Suppressor macrophage (primary cell): ENCODE results near the gene COQ5.
"Not testable (repeated sequence)": the region's sequence is repeated elsewhere in the genome, so short reads cannot be mapped to it uniquely, and the experiment has no call there.

Experiments
- DNase-seq, 4 experiments: peaks; one replicate each; pipeline ENCODE4 v3.0.0-alpha.2; 2020 to 2022
- total RNA-seq, 17 experiments: gene quantifications; one replicate each; lab custom pipeline; 2026; ENCODE audit warnings: mixed read lengths in 6 of 17, inconsistent platforms in 3 of 17; lab: John Stamatoyannopoulos, UW

Gene COQ5, protein sequence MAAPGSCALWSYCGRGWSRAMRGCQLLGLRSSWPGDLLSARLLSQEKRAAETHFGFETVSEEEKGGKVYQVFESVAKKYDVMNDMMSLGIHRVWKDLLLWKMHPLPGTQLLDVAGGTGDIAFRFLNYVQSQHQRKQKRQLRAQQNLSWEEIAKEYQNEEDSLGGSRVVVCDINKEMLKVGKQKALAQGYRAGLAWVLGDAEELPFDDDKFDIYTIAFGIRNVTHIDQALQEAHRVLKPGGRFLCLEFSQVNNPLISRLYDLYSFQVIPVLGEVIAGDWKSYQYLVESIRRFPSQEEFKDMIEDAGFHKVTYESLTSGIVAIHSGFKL
- total RNA-seq: 8.1 to 34.9 (median 21.5) reads per million in 17 experiments

DNA sequence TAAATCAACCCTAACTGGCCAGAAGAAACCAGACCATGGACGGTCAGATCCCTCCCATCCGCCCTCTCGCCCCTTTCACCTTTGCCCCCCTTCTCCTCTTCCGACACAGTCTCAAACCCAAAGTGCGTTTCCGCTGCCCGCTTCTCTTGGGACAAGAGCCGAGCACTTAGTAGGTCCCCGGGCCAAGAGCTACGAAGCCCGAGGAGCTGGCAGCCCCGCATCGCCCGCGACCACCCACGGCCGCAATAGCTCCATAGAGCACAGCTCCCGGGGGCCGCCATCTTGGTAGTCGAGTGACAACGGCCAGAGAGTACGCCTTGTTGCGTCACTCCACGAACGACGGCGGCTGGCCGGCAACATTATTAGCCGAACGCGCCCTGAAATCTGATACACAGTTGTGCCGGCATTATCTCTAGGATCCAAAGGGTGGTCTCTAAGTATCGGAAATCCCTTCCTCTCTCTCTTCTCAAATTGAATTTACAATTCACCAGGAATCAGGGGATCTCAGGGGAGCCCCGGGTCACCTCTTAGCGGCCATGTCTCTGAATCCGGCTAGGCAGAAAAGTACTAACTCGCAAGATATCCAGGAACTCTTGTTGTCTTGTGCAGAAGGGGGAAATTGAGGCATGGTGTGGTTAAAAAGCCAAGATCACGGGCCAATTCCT, at the start of gene COQ5:
Gene COQ5, minus strand, starts transcription at position 298 of the 665 bp plus-strand sequence. Its CDS starts 17 bp downstream, at position 281.
- DNase-seq: peak; percentile 90 to 95 (median 92)

DNA sequence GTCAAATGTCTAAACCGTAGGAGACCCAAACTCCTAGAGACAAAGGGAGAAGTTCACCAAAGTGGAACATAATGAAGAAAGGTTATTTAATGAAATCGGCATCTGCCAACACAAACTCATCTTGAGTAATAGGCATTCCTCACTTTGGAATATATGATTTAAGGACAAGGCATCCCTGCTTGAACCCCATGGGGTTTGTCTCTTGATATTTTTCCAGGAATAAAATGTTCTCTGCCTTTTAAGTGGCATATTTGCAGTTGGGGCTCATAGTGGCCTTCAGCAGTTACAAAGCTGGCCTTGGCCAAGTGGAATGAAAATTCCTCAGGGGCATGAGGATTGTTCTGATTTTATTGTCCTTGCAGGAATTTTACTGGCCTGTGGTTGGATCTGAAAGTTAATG, 45.1 kb upstream of the COQ5 start:
- no peak for DNase-seq

DNA sequence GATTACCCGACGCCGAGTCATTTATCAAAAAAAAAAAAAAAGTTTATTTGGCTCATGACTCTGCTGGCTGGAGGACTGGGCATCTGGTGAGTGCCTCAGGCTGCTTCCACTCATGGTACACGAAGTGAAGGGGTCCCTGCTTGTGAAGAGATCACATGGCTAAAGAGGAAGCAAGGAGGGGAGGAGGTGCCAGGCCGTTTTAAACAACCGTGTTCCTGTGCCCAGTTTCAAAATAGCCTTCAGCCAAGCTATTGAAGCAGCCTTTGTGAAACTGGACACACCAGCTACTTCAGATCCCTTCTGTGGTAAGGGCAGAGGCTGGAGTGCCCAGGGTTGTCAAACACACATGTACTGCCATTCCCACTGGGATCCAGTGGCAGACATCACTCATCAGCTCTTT, 44.6 kb upstream of the COQ5 start:
- peak in 1 of 4 experiments; percentile 24 for DNase-seq

DNA sequence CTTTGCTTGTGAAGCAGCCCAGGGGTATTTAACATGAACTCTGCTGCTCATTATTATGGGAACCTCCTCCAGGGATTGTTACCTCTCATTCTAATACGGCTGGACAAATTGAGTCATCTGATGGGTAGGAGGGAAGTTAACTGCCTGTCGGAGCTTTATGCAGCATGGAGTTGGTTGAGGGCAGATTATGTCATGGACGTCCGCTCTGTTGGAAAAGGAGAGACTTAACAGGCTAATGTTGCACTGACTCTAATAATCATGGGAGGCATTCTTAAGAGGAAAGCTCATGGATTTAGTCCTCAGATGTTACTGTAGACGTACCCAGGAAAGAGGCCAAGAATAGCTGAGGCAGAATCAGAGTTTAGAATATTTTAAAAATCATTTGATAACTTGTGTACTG, 42.3 kb upstream of the COQ5 start:
- no peak for DNase-seq

DNA sequence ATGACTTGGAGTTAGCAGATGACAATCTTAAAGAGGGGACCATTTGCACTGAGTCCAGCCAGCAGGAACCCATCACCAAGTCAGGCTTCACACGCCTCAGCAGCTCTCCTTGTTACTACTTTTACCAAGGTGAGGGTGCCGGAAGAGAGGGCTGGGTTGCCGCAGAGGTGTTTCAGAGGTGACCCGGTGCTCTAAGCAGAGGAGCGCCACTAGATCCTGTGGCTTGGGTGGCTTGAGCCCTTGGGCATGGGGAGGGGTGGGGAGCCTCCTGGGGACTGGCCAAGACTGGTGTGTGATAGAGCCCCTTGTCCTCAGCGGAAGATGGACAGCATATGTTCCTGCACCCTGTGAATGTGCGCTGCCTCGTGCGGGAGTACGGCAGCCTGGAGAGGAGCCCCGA, 34.5 kb upstream of the COQ5 start:
- no peak for DNase-seq

DNA sequence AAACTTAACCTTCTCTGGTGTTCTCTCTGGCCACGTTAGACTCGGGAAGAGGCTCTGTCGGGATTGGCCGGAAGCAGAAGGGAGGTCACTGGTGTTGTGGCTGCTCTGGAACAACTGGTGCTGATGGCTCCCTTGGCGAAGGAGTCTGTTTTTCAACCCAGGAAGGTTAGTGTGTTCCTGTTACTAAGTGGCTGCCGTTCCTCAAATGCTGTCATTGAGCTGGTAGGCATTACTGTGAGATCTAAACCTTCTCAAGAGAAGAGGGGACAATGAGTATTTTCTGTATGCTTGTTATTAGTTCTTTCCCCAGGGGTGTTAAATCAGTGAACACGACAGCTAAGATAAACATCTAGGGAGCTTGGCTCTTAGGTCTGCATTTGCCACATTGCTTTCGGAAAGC, 33.9 kb upstream of the COQ5 start:
- DNase-seq: no peak

DNA sequence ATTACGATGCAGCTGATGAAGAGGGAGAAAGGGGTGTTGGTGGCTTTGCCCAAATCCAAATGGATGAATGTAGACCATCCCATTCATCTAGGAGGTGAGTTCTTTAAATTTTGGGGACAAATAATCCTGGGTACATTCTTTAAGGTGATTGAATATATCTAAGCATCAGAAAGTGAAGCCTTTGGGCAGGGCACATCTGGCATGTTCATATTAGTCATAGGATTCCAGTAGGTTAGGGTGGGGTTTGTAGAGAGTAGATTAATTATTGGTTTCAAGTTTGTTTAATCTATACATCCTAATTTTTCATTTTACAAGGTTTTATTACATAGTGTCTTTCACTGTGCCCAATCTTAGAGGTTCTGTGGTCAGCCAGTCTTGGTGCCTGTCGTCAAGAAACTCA, 28.6 kb upstream of the COQ5 start:
- DNase-seq: no peak

DNA sequence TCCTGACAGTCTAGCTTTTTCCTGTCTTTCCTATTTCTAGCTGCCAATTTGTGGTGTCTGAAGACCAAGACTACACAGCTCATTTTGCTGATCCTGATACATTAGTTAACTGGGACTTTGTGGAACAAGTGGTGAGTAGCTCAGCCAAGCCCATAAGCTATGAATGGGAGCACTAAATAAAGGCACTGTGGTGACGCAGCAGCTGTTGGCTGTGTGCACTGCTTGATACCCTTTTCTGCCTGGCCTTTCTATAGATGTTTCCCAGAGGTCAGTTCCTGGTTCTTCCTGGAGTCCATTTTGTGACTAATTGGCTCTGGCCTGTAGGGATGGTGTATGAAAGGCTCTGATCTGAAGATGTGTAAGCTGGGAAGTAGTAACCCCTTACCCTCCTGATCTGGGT, 25.7 kb upstream of the COQ5 start:
- no peak for DNase-seq

DNA sequence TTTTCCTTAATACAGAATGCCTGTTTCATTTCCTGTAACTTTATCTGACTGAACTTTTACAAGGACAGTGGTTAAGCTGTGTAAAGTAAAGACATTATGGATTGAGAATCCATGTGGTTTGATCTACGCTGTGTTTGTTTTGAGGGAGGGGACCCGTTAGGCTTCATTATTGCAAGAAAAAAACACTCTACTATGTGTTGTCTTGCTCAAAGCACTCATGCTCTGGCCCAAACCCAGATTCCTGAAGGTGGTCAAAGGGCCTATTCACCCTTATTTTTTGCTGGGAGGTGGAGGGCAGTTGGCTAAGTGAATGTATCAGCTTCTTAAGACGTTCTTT, 17.1 kb upstream of the COQ5 start:
- no peak for DNase-seq

DNA sequence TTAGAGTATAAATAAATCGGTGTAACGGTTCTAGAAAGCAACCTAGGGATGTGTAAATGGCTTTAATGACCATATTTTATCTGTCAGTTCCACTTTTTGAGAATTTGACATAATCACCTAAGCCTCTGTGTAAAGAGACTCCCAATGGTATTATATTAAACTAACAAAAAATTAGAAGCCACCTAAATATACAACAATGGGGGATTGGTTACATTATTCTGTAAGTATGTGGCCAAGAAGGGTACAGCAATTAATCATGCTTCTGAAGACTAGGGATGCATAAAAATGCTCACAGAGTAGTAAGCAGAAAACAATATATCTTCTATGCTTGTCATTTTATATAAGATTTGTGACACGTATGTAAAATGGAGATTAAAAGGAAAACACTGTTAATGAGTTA, 15.7 kb upstream of the COQ5 start:
- DNase-seq: no peak

DNA sequence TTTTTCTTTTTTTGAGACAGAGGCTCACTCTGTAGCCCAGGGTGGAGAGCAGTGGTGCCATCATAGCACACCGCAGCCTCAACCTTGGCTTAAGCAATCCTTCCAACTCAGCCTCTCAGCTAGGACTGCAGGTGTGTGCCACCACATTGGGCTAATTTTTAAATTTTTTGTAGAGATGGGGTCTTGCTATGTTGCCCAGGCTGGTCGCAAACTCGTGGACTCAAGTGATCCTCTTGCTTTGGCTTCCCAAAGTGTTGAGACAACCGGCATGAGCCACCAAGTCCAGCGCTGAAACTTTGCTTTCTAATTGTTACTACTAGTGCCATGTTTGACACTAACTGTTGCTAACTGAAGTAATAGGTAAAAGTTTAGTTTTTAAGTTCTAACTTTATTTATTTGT, 13.2 kb upstream of the COQ5 start:
- no peak for DNase-seq

DNA sequence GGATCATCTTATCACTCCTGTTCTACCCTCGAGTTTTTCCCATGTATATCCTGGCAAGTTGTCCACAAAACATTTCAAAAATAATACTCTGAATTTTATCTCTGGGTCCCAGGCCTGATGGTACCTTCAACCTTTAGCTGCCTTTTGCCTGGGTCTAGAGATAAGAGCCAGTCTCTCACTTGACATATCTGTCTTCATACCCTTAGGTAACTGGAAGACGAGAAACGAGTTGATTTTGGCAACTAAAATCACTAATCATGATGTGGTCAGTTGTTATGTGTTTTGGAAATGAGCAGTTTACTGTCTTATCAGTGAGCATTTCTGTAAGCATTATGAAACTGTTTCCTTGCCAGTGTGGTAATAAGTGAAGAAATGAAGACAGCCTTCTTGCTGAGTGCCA, 11.5 kb upstream of the COQ5 start:
- DNase-seq: peak in 2 of 4 experiments; percentile 32 to 39

DNA sequence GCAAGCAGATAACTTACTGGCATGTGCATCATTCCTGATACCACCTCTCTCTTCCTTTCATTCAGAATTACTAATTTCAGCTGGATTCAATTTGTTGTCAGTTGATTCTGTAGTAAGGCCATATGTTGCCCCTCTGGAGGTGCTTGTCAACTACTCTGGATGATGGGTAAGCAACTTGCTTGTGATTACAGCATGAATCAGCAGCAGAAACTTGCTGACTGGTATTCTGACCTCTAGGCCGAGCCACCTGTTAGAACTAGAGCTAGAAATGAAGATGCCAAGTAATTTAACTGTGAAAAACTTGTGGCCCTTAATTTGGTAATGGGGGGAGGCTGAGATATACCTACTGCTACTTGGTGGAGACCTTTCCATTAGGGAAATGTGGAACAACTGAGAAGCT, 10.3 kb upstream of the COQ5 start:
- no peak for DNase-seq

DNA sequence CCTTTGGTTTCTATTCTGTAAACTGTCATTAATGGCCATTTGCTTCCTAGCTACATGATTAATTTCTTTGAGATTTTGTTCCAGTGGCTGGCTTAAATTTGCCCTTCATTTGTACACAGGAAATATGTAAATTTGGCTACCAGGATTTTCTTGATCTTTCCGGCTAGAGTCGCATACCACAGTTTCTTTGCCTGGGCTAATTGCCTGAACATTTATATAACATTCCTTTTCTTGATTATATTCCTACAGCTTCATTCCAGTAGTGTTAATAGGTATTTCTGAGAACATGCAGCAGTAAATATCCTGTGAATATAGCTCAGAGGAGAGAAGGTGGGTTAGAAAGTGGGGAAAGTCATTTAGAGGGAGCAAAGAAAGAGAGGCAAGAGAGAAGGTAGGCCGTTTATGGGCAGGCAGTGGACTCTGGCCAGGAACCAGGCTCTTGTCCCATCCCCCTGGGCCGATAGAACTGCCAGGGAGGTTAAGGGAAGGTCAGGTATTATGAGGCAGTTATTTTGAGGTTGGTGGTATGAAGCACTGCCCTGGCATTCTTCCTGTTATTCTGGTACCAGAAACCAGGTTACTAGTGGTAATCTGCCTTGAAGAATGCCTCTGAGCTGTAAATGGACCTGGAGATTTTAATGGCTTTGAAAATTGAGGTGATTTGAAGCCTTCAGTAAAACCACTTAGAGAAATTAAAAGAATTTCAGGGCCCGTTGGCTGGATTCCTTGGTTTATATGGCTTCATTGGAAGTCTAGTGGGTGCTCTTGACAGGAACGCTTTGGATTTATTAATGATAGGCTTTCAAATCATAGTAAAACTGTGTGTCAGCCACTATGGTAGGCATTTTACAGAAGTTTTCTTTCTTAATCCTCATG, 9.6 kb upstream of the COQ5 start:
- DNase-seq: peak in 1 of 4 experiments; percentile 46

DNA sequence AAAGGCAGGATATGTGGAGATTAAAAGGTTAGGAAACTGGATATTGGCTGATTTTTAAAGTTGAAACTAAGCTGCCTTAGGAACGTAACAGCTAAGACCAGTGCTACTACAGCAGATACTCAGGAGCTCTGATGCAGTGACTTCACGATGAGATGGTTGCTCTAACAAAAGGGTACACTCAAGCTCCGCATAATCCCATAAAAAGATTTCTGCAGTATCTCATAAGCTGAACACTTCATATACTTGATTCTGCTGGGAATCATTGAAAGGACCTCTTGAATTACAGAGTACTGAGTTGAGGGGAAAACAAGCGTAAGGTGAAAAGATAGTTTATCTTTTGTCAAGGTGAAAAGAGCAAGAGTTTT, 8.9 kb upstream of the COQ5 start:
- DNase-seq: no peak

DNA sequence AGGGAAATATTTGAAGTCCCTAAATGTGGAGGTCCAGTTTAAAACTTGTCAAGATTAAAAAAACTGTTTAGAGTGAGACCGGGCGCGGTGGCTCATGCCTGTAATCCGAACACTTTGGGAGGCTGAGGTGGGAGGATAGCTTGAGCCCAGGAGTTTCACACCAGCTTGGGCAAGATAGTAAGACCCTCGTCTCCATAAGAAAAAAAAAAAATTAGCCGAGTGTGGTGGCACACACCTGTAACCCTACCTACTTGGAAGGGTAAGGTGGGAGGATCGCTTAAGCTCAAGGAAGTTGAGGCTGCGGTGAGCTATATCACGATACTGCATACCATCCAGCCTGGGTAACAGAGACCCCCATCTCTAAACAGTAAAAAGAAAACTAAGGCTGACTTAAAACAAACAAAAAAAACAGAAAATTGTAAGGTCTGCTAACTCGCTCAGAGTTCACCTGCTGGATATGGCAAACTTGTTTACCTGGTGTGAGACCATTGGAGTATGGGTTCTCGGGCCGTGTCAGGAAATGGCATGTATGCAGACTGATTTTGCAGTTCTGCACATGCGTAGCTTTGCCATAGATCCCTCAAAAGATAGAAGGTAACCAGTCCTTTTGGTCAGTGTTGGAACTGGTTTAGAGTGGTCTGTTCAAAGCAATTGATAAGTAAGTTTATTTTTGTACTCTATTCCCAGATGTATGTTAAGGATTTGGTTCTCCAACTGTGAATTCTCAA, 7.3 kb upstream of the COQ5 start:
- DNase-seq: no peak

DNA sequence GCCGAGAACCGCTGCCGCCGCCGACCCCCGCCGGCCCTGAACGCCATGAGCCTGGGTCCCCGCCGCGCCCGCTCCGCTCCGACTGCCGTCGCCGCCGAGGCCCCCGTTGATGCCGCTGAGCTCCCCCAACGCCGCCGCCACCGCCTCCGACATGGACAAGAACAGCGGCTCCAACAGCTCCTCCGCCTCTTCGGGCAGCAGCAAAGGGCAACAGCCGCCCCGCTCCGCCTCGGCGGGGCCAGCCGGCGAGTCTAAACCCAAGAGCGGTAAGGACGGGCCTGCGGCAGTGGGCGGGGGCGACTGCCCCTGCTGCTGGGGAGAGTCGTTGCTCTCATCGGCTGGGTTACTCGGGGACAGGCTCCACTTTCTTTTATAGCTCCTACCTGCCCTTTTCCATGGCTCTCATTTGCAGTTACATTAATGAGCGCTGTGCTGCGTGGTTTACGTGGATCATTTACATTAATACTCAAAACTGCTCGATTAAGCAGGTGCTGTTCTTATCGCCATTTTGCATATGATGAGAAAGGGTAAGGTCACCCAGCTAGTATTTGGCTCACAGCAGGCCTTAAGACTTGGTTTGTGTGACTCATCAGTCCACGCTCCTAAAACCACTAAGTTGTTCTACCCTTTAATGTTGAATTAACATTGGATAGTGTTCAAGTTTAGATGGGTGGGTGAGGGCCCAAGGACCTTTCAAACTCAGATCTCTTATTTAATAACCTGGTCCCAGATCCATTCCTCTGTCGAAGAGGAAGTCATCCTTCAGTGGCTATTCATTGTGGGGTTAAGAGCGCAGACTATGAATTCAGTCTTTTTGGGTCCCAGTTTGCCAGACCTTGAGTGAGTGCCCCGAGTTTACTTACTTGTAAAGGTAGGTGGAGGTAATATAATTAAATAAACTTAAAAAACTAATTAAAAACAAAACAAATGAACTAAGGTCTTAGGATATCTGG, 6.0 kb upstream of the COQ5 start:
- DNase-seq: peak; percentile 45 to 70 (median 56)

DNA sequence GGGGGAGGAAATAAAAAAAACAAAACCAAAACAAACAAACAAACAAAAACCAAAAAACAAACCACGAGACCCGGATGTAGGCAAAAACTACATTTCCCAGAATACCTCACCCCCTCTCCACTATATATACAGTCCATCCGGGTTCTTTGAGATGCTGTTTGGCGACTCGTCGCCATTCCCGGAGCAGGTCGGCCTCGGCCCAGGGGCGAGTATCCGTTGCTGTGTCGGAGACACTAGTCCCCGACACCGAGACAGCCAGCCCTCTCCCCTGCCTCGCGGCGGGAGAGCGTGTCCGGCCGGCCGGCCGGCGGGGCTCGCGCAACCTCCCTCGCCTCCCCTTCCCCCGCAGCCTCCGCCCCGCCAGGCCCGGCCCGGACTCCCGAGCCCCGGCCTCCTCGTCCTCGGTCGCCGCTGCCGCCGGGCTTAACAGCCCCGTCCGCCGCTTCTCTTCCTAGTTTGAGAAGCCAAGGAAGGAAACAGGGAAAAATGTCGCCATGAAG, 5.3 kb upstream of the COQ5 start, which contains the start of gene RNF10:
Gene RNF10, plus strand, starts transcription at position 154 of the 500 bp plus-strand sequence. CDS start 456 bp downstream, outside the sequence.
- peak; percentile 83 to 96 (median 88) for DNase-seq

DNA sequence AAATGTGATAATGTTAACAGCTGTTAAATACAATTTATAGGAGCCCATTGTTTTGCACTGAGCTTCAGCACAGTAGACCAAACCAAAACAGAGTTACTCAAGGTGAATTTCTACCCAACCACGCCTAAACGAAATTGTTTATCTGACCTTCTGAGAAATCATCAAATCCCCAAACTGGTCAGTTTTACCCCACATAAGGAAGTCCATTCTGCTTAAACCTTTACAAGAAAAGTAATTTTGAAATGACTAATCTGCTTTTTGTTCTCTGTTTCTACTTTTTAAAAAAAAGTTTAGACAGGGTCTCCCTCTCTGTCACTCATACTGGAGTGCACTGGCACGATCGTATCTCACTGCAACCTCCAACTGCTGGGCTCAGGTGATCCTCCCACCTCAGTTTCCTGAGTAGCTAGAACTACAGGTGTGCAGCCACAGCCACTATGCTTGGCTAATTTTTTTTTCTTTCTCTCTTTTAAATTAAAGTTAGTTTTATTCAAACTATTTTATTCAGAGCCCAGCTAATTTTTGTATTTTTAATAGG, 3.8 kb upstream of the COQ5 start:
- no peak for DNase-seq

DNA sequence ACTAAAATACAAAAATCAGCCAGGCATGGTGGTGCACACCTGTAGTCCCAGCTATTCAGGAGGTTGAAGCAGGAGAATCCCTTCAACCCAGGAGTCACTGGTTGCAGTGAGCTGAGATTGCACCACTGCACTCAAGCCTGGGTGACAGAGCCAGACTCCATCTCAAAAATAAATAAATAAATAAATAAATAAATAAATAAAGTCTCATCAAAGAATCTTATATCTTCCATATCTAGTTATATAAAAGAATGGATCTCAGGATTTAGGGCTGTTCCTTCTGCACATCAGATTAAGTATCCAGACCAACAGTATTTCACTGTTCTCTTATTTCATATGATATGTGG, 1.4 kb upstream of the COQ5 start:
- DNase-seq: not testable (repeated sequence)
